Astrocyte (in vitro differentiated cells and primary cell): Measurements from ENCODE around the gene PISD. TPM values are rescaled to one million over a fixed set of nuclear protein-coding genes. Genes with fewer than 3 reads are reported as not detected.
A peak's percentile ranks its signal among the peaks of the same experiment; 100 is the strongest.

Experiments
- DNase-seq: peaks from one replicate; pipeline ENCODE4 v3.0.0-alpha.2; 2010; ENCODE audit warnings: low read depth
- FAIRE-seq: peaks from 2 replicates; lab custom pipeline; 2011; peaks lifted over from hg19 to GRCh38; lab: Jason Lieb, UNC
- H2AFZ ChIP-seq: 2 replicates; pipeline ENCODE4 v1.6.0; 2012; ENCODE audit warnings: low read depth, low read length, inconsistent platforms
- H3K27ac ChIP-seq: 2 replicates; pipeline ENCODE4 v1.5.1; 2011; ENCODE audit warnings: low read depth, low read length, inconsistent platforms
- H3K27me3 ChIP-seq: 2 replicates; pipeline ENCODE4 v1.6.0; 2011; ENCODE audit warnings: low read length, inconsistent platforms; ENCODE audit not compliant: insufficient read depth
- H3K36me3 ChIP-seq: 2 replicates; pipeline ENCODE4 v1.5.1; 2011; ENCODE audit warnings: low read length, inconsistent platforms; ENCODE audit not compliant: insufficient read depth
- H3K4me1 ChIP-seq: 2 replicates; pipeline ENCODE4 v1.5.1; 2011; ENCODE audit warnings: low read length, inconsistent platforms; ENCODE audit not compliant: insufficient read depth
- H3K4me2 ChIP-seq: 2 replicates; pipeline ENCODE4 v1.6.0; 2012; ENCODE audit warnings: low read length, inconsistent platforms
- H3K4me3 ChIP-seq: 2 replicates; pipeline ENCODE4 v1.5.1; 2011; ENCODE audit warnings: low read depth, mild to moderate bottlenecking, low read length, inconsistent platforms; ENCODE audit not compliant: insufficient read depth
- H3K79me2 ChIP-seq: 2 replicates; pipeline ENCODE4 v1.6.0; 2012; ENCODE audit warnings: mild to moderate bottlenecking, low read length, inconsistent platforms; ENCODE audit not compliant: insufficient read depth
- H3K9ac ChIP-seq: 2 replicates; pipeline ENCODE4 v1.6.0; 2012; ENCODE audit warnings: mild to moderate bottlenecking, low read length, inconsistent platforms
- H3K9me3 ChIP-seq: 2 replicates; pipeline ENCODE4 v1.5.1; 2012; ENCODE audit warnings: low read depth, mild to moderate bottlenecking, low read length, inconsistent platforms; ENCODE audit not compliant: insufficient read depth
- H4K20me1 ChIP-seq: 2 replicates; pipeline ENCODE4 v1.6.0; 2012; ENCODE audit warnings: low read length, inconsistent platforms; ENCODE audit not compliant: insufficient read depth
- H3K27ac Mint-ChIP-seq: one replicate; pipeline ENCODE4 v1.8.0; 2021; ENCODE audit warnings: mild to moderate bottlenecking, mixed read lengths; ENCODE audit not compliant: unreplicated experiment
- H3K27me3 Mint-ChIP-seq: one replicate; pipeline ENCODE4 v1.8.0; 2021; ENCODE audit warnings: low read depth, mixed read lengths; ENCODE audit not compliant: unreplicated experiment
- H3K36me3 Mint-ChIP-seq: one replicate; pipeline ENCODE4 v1.8.0; 2021; ENCODE audit warnings: low read depth, mixed read lengths; ENCODE audit not compliant: unreplicated experiment
- H3K4me1 Mint-ChIP-seq: one replicate; pipeline ENCODE4 v1.8.0; 2021; ENCODE audit warnings: low read depth, mixed read lengths; ENCODE audit not compliant: unreplicated experiment
- H3K4me3 Mint-ChIP-seq: one replicate; pipeline ENCODE4 v1.8.0; 2021; ENCODE audit warnings: mild to moderate bottlenecking, moderate library complexity, mixed read lengths; ENCODE audit not compliant: unreplicated experiment
- H3K9me3 Mint-ChIP-seq: one replicate; pipeline ENCODE4 v1.8.0; 2021; ENCODE audit warnings: mild to moderate bottlenecking, mixed read lengths; ENCODE audit not compliant: unreplicated experiment
- EZH2 ChIP-seq: IDR thresholded peaks from 2 replicates; pipeline ENCODE4 v1.6.1; 2012; ENCODE audit warnings: mild to moderate bottlenecking, low read length, inconsistent platforms; ENCODE audit not compliant: insufficient read depth
- total RNA-seq: library from RNA; stranded (reverse); gene quantifications from 2 replicates; pipeline ENCODE4 v1.2.1, GENCODE V29; 2021
- TF ChIP-seq, protein P1 (sequence below): IDR thresholded peaks from 2 replicates; pipeline ENCODE4 v1.5.1; 2011; ENCODE audit warnings: low read depth, mild to moderate bottlenecking, inconsistent platforms, low read length, moderate library complexity; ENCODE audit not compliant: insufficient read depth

Gene PISD
- total RNA-seq, 1 donor from 2014 or later, result 43.2 TPM

DNA sequence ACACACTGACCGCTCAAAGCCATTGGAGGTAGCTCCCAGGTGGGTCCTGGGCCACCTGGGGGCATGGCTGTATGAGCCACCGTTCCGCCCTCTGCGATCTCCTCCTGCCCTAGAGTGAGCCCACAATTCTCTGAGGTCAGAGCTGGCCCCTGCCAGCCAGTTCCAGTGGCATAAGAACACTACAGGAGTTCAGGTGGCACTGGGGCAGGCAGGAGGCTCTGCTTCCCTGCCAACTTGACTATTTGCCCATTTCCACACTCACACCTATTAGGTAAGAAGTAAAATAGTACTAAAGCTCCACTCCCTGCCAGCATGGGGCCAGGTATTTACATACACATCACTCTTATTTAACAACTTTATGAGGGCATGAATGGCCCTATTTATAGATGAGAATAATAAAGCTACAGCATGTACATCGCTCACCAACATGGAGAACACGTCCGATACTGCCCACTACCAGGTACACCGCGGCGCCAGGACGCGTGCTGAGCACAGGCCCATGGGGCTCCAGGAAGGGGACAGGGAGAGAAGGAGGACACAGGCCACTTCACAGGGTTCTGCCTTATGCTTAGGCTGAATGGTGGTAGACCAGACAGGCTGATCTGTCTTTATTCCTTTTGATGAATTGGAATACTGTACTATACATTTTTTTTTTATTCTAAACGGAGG lies 26.2 kb downstream of the PISD start:
- DNase-seq, result no peak
- Histone ChIP-seq H2AFZ (no peak overlapping the region), H3K27ac (no peak overlapping the region), H3K4me1 (peaks cover 9% of the 10 kb centered on the region), H3K9ac (no peak overlapping the region), H4K20me1 (peaks cover 47% of the 10 kb centered on the region), H3K4me2 (no peak overlapping the region), H3K36me3 (no peaks in the 10 kb centered on the region), H3K27me3 (no peaks in the 10 kb centered on the region), H3K9me3 (no peaks in the 10 kb centered on the region), H3K4me3 (no peak overlapping the region), H3K79me2 (peaks cover 61% of the 10 kb centered on the region)
- FAIRE-seq, result no peak
- Mint-ChIP-seq H3K27me3 (no peaks in the 10 kb centered on the region), H3K9me3 (no peaks in the 10 kb centered on the region), H3K4me3 (no peak overlapping the region), H3K36me3 (peaks cover 6% of the 10 kb centered on the region), H3K4me1 (peaks cover 13% of the 10 kb centered on the region), H3K27ac (peak overlapping the region; percentile 34)
- no peak for TF ChIP-seq EZH2
- TF ChIP-seq, protein P1, sequence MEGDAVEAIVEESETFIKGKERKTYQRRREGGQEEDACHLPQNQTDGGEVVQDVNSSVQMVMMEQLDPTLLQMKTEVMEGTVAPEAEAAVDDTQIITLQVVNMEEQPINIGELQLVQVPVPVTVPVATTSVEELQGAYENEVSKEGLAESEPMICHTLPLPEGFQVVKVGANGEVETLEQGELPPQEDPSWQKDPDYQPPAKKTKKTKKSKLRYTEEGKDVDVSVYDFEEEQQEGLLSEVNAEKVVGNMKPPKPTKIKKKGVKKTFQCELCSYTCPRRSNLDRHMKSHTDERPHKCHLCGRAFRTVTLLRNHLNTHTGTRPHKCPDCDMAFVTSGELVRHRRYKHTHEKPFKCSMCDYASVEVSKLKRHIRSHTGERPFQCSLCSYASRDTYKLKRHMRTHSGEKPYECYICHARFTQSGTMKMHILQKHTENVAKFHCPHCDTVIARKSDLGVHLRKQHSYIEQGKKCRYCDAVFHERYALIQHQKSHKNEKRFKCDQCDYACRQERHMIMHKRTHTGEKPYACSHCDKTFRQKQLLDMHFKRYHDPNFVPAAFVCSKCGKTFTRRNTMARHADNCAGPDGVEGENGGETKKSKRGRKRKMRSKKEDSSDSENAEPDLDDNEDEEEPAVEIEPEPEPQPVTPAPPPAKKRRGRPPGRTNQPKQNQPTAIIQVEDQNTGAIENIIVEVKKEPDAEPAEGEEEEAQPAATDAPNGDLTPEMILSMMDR, result no peak

DNA sequence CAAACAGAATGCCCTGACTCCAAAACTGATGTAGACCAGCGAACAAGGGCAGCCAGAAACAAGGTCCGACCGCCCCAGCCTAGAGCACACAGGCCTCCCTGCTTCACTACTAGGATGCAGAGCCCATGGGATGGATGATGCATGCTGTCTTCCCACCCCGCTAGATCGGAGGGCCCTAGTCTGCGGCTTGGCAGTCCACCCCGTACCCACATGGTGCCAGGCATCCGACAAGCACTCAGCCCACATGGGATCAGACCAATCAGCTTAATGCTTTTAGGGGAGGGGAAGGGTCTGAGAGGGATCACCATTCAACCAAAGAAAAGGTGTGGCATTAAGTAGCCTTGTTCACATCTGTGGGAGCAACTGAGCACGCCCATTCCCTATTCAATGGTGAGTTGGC lies 30.6 kb downstream of the PISD start:
- H3K4me3 Mint-ChIP-seq, result peak overlapping the region; percentile 84
- no peak for TF ChIP-seq EZH2
- TF ChIP-seq, protein P1, result no peak
- Histone ChIP-seq H3K27ac (peak overlapping the region; percentile 83), H4K20me1 (peaks cover 57% of the 10 kb centered on the region), H3K79me2 (peaks cover 72% of the 10 kb centered on the region), H3K4me1 (peaks cover 15% of the 10 kb centered on the region), H3K4me2 (peak overlapping the region; percentile 98), H3K9me3 (no peaks in the 10 kb centered on the region), H3K4me3 (no peak overlapping the region), H3K9ac (peak overlapping the region; percentile 93), H3K36me3 (no peaks in the 10 kb centered on the region), H3K27me3 (no peaks in the 10 kb centered on the region), H2AFZ (no peak overlapping the region)
- H3K4me1 Mint-ChIP-seq, result no peaks in the 10 kb centered on the region
- FAIRE-seq, result no peak
- no peaks in the 10 kb centered on the region for H3K27me3 Mint-ChIP-seq
- H3K9me3 Mint-ChIP-seq, result no peaks in the 10 kb centered on the region
- H3K27ac Mint-ChIP-seq, result peak overlapping the region; percentile 72
- H3K36me3 Mint-ChIP-seq, result peaks cover 4% of the 10 kb centered on the region
- DNase-seq, result no peak
